Testis (tissue), 5 donors: ENCODE data around the gene KRTAP20-2. TPM values are rescaled to one million over a fixed set of nuclear protein-coding genes. Genes with fewer than 3 reads are reported as not detected.

ENCODE experiments used
- DNase-seq: peaks from one replicate; pipeline ENCODE4 v3.0.0-alpha.2; 2019
- H3K27ac ChIP-seq, 2 donors: fragments of 200-600 bp; sonication (generic); one replicate each; pipeline ENCODE4 v1.5.1; 2019
- H3K27me3 ChIP-seq: fragments of 200-600 bp; sonication (generic); one replicate; pipeline ENCODE4 v1.5.1; 2019
- H3K36me3 ChIP-seq: fragments of 200-600 bp; sonication (generic); one replicate; pipeline ENCODE4 v1.5.1; 2017; ENCODE audit warnings: low read depth; ENCODE audit errors: missing control alignments
- H3K4me1 ChIP-seq: fragments of 200-600 bp; sonication (generic); one replicate; pipeline ENCODE4 v1.5.1; 2019
- H3K4me3 ChIP-seq, 2 donors: fragments of 200-600 bp; sonication (generic); one replicate each; pipeline ENCODE4 v1.5.1; 2017 to 2019
- H3K9me3 ChIP-seq: fragments of 200-600 bp; sonication (generic); one replicate; pipeline ENCODE4 v1.5.1; 2017
- POLR2A ChIP-seq: fragments of 450-650 bp; IDR thresholded peaks from one replicate; pipeline ENCODE4 v1.6.1; 2017; ENCODE audit warnings: antibody characterized with exemption, mild to moderate bottlenecking, moderate library complexity
- WGBS, 2 donors: methylation state at CpG; one replicate each; pipeline ENCODE4 v1.1.5; 2018; 5-methylcytosine and 5-hydroxymethylcytosine counted together
- intact Hi-C: fragments of 100-400 bp; cut with DNase I; formaldehyde crosslinking; loops from one replicate; pipeline ENCODE4 v1.15.1; 2023; ENCODE audit warnings: low total_unique reads
- long read RNA-seq, 2 donors: transcript quantifications; one replicate each; lab custom pipeline, GENCODE V29; 2026
- polyA plus RNA-seq: library from polyadenylated mRNA; stranded (reverse); fragments of 350-450 nt; fragmentation: Illumina TruSeq; extraction: RNeasy Lipid Tissue Mini Kit (QIAGEN cat#74804); gene quantifications from one replicate; pipeline ENCODE4 v1.2.3, GENCODE V29; 2014; ENCODE audit warnings: low read depth, low replicate concordance; ENCODE audit not compliant: insufficient read depth
- total RNA-seq, 2 donors: library from RNA; depleted of rRNA; stranded (reverse); fragments of >200 nt; gene quantifications; one replicate each; pipeline ENCODE4 v1.2.3, GENCODE V29; 2016
- TF ChIP-seq, protein P1 (sequence below), 3 experiments: fragments of 450-650 bp in 2 of 3; fragments of 200-600 bp in 1 of 3; sonication (generic) in 1 of 3; IDR thresholded peaks; one replicate each; pipeline ENCODE4 v1.5.1; 2016 to 2019; ENCODE audit warnings: antibody characterized with exemption in 3 of 3, mild to moderate bottlenecking in 2 of 3, moderate library complexity in 1 of 3

KRTAP20-2 gene
- not detected for total RNA-seq
- polyA plus RNA-seq: not detected
- long read RNA-seq, donor 1: 0 reads
- long read RNA-seq, donor 2: 0 reads

DNA sequence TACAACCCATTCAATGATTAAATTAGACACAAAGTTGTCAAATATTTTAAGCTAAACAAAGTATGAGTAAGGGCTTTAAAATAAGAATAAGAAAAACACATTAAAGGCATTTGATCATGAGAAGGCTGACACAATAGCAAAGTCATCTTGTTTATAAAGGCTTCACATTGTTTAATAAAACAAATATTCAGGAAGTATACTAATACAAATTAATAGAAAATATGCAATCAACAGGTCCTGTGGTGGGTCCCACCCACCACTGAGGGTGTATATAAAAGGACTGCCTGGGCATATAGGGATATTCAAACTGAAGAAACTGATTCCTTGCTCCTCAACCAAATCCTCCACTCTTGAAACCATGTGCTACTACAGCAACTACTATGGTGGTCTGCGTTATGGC, at the start of gene KRTAP20-2:
Gene KRTAP20-2 (plus strand): TSS at position 301 of the 400 bp plus-strand sequence. CDS start 58 bp downstream, at position 359.
- no peak within 1 kb of the TSS for H3K4me3 ChIP-seq
- H3K27ac ChIP-seq: no peak within 1 kb of the TSS
- no peak for DNase-seq
- no peaks in the 10 kb centered on the region for H3K36me3 ChIP-seq
- H3K4me1 ChIP-seq: no peaks in the 10 kb centered on the region
- TF ChIP-seq POLR2A: no peak
- TF ChIP-seq, protein P1, sequence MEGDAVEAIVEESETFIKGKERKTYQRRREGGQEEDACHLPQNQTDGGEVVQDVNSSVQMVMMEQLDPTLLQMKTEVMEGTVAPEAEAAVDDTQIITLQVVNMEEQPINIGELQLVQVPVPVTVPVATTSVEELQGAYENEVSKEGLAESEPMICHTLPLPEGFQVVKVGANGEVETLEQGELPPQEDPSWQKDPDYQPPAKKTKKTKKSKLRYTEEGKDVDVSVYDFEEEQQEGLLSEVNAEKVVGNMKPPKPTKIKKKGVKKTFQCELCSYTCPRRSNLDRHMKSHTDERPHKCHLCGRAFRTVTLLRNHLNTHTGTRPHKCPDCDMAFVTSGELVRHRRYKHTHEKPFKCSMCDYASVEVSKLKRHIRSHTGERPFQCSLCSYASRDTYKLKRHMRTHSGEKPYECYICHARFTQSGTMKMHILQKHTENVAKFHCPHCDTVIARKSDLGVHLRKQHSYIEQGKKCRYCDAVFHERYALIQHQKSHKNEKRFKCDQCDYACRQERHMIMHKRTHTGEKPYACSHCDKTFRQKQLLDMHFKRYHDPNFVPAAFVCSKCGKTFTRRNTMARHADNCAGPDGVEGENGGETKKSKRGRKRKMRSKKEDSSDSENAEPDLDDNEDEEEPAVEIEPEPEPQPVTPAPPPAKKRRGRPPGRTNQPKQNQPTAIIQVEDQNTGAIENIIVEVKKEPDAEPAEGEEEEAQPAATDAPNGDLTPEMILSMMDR (IDR thresholded peaks at IDR 0.05): no peak
- H3K27me3 ChIP-seq: no peaks in the 10 kb centered on the region
- WGBS, 2 donors: 85 to 100% methylated on average over 1 of the region's 1 CpG
- intact Hi-C loops: no loop called here
- H3K9me3 ChIP-seq: no peaks in the 10 kb centered on the region

DNA sequence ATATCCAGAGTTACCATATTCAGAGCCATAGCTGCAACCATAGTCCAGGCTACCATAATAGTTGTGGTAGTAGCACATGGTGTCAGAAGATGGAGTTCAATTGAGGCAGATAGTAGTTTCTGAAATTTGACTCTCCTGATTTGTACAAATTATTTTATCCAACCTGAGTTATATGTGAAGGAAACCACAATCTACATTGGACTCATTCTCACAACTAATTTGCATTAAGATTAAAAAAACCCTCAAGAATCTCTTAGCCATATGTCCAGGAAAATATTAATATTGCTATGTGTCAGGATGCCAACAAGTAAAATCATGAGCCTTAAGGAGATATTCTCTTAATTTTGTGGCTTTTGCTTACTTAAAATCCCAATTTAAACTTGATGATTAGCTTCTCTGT, 44.7 kb upstream of the KRTAP20-2 start, which contains the start of gene KRTAP22-2:
Gene KRTAP22-2 (minus strand): TSS at position 101 of the 400 bp plus-strand sequence.
- H3K27me3 ChIP-seq: no peaks in the 10 kb centered on the region
- H3K9me3 ChIP-seq: no peaks in the 10 kb centered on the region
- no peak for DNase-seq
- no peak within 1 kb of the TSS for H3K27ac ChIP-seq
- no peak within 1 kb of the TSS for H3K4me3 ChIP-seq
- no peak for TF ChIP-seq POLR2A
- TF ChIP-seq, protein P1 (IDR thresholded peaks at IDR 0.05): no peak
- no peaks in the 10 kb centered on the region for H3K36me3 ChIP-seq
- no peaks in the 10 kb centered on the region for H3K4me1 ChIP-seq
- intact Hi-C loops: no loop called here

DNA sequence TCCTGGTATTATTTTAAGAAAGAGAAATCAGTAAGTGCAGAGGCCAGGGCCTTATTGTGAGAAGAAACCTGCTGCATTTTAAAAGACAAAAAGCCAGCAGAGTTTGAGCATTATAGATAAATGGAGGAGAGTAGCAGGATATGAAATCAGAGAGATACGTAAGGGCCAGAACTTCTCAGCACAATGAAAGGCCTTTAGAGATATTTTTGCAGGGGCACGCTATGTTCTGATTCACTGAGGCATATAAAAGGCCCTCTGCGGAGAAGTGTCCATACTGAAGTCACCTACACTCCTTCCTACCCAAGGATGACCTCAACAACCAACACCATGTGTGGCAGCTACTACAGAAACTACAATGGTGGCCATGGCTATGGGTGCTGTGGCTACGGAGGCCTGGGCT, 42.9 kb upstream of the KRTAP20-2 start, which contains the start of gene KRTAP6-3:
Gene KRTAP6-3 (plus strand): TSS at position 301 of the 400 bp plus-strand sequence. CDS start 6 bp downstream, at position 307.
- Histone ChIP-seq H3K27me3 (no peaks in the 10 kb centered on the region), H3K27ac (no peak within 1 kb of the TSS), H3K36me3 (no peaks in the 10 kb centered on the region), H3K4me3 (no peak within 1 kb of the TSS), H3K9me3 (no peaks in the 10 kb centered on the region), H3K4me1 (no peaks in the 10 kb centered on the region)
- DNase-seq: no peak
- intact Hi-C loops: no loop called here
- 91 to 93% methylated on average over 4 of the region's 4 CpGs for WGBS, 2 donors
- no peak for TF ChIP-seq POLR2A
- TF ChIP-seq, protein P1 (IDR thresholded peaks at IDR 0.05): no peak

DNA sequence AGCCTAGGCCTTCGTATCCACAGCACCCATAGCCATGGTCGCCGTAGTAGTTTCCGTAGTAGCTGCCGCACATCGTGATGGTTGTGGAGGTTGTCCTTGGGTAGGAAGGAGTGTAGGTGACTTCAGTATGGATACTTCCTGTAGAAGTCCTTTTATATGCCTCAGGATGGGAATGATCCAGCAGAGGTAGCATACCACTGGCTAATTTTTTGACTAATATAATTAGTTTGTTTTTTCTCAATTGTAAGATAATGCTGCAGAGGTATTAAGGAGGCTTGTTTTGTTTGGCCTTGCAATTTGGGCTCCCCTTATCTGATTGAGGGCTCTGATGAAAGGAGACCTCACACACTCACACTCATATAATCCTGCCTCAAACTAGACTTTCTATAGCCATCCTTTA, 36.2 kb upstream of the KRTAP20-2 start, which contains the start of gene KRTAP6-2:
Gene KRTAP6-2 (minus strand): TSS at position 101 of the 400 bp plus-strand sequence. CDS start 28 bp downstream, at position 73.
- TF ChIP-seq POLR2A: no peak
- TF ChIP-seq, protein P1 (IDR thresholded peaks at IDR 0.05): no peak
- Histone ChIP-seq H3K4me1 (no peaks in the 10 kb centered on the region), H3K27me3 (no peaks in the 10 kb centered on the region), H3K27ac (no peak within 1 kb of the TSS), H3K9me3 (no peaks in the 10 kb centered on the region), H3K4me3 (no peak within 1 kb of the TSS), H3K36me3 (no peaks in the 10 kb centered on the region)
- intact Hi-C loops: no loop called here
- WGBS, 2 donors: 70 to 87% methylated on average over 6 of the region's 6 CpGs
- DNase-seq: no peak

DNA sequence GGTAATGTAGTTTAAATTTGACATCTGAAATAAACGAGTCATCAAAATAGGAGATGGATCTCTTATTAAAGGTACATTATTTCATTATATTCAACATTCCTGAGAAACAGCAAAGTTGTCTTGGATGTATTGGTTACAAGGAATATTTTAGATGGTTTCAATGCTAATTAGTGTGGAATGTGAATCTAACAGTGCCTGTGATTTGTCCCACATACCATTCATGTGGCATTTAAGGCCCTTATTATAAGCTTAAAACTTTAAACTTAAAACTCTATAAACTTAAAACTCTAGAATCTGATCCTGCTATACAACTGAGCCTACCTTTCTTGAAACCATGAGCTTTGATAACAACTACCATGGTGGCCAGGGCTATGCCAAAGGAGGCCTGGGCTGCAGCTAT, 34.2 kb upstream of the KRTAP20-2 start, which contains the start of gene KRTAP22-1:
Gene KRTAP22-1 (plus strand): TSS at position 301 of the 400 bp plus-strand sequence.
- Histone ChIP-seq H3K27me3 (no peaks in the 10 kb centered on the region), H3K4me3 (no peak within 1 kb of the TSS), H3K27ac (no peak within 1 kb of the TSS), H3K9me3 (no peaks in the 10 kb centered on the region), H3K36me3 (no peaks in the 10 kb centered on the region), H3K4me1 (no peaks in the 10 kb centered on the region)
- TF ChIP-seq POLR2A: no peak
- TF ChIP-seq, protein P1 (IDR thresholded peaks at IDR 0.05): no peak
- DNase-seq: no peak
- intact Hi-C loops: no loop called here
- WGBS, 2 donors: 0 to 50% methylated on average over 1 of the region's 1 CpG
